ENCODE measurements around the gene G0S2.

Gene G0S2

GRCh38 chr1:209667103-209667502 lies 8.1 kb upstream of the G0S2 start:
- DNase-seq (ENCODE audit: insufficient read length) (no peak), FAIRE-seq (no peak)
- TF ChIP-seq TAF1 (IDR thresholded peaks at IDR 0.05; ENCODE audit: borderline replicate concordance, low read depth, low read length) = no peak
- no peak for TF ChIP-seq POLR2A (IDR thresholded peaks at IDR 0.05; ENCODE audit: low read depth, low read length)
- TF ChIP-seq POLR2AphosphoS5 (IDR thresholded peaks at IDR 0.05; ENCODE audit: low read depth, low read length) = no peak

GRCh38 chr1:209667708-209668107 lies 7.5 kb upstream of the G0S2 start:
- FAIRE-seq (no peak), DNase-seq (ENCODE audit: insufficient read length) (no peak)
- no peak for TF ChIP-seq POLR2AphosphoS5 (IDR thresholded peaks at IDR 0.05; ENCODE audit: low read depth, low read length)
- TF ChIP-seq TAF1 (IDR thresholded peaks at IDR 0.05; ENCODE audit: borderline replicate concordance, low read depth, low read length) = no peak
- no peak for TF ChIP-seq POLR2A (IDR thresholded peaks at IDR 0.05; ENCODE audit: low read depth, low read length)

GRCh38 chr1:209670441-209671082 lies 4.7 kb upstream of the G0S2 start:
- no peak for FAIRE-seq
- TF ChIP-seq POLR2AphosphoS5 (IDR thresholded peaks at IDR 0.05; ENCODE audit: low read depth, low read length) (no peak), POLR2A (IDR thresholded peaks at IDR 0.05; ENCODE audit: low read depth, low read length) (no peak), TAF1 (IDR thresholded peaks at IDR 0.05; ENCODE audit: borderline replicate concordance, low read depth, low read length) (no peak)
- DNase-seq (ENCODE audit: insufficient read length) = no peak

GRCh38 chr1:209672705-209673630 lies 2.2 kb upstream of the G0S2 start:
- DNase-seq (ENCODE audit: insufficient read length) = peak; percentile 38
- FAIRE-seq = peak; percentile 89
- TF ChIP-seq POLR2A (IDR thresholded peaks at IDR 0.05; ENCODE audit: low read depth, low read length) (no peak), POLR2AphosphoS5 (IDR thresholded peaks at IDR 0.05; ENCODE audit: low read depth, low read length) (no peak), TAF1 (IDR thresholded peaks at IDR 0.05; ENCODE audit: borderline replicate concordance, low read depth, low read length) (no peak)

- TF ChIP-seq TAF1 (IDR thresholded peaks at IDR 0.05; ENCODE audit: borderline replicate concordance, low read depth, low read length) = no peak
- no peak for TF ChIP-seq POLR2AphosphoS5 (IDR thresholded peaks at IDR 0.05; ENCODE audit: low read depth, low read length)
- TF ChIP-seq POLR2A (IDR thresholded peaks at IDR 0.05; ENCODE audit: low read depth, low read length) = no peak
- no peak for FAIRE-seq
- no peak for DNase-seq (ENCODE audit: insufficient read length)
Measured at GRCh38 chr1:209673631-209674417, 1.4 kb upstream of the G0S2 start.

- no peak for DNase-seq (ENCODE audit: insufficient read length)
- TF ChIP-seq POLR2AphosphoS5 (IDR thresholded peaks at IDR 0.05; ENCODE audit: low read depth, low read length) = no peak
- TF ChIP-seq POLR2A (IDR thresholded peaks at IDR 0.05; ENCODE audit: low read depth, low read length) = no peak
- no peak for TF ChIP-seq TAF1 (IDR thresholded peaks at IDR 0.05; ENCODE audit: borderline replicate concordance, low read depth, low read length)
- no peak for FAIRE-seq
Measured at GRCh38 chr1:209675565-209676154, 448 bp downstream of the G0S2 start.

GRCh38 chr1:209678981-209679539 lies 3.8 kb downstream of the G0S2 start:
- no peak for FAIRE-seq
- no peak for TF ChIP-seq POLR2AphosphoS5 (IDR thresholded peaks at IDR 0.05; ENCODE audit: low read depth, low read length)
- no peak for TF ChIP-seq POLR2A (IDR thresholded peaks at IDR 0.05; ENCODE audit: low read depth, low read length)
- no peak for TF ChIP-seq TAF1 (IDR thresholded peaks at IDR 0.05; ENCODE audit: borderline replicate concordance, low read depth, low read length)
- no peak for DNase-seq (ENCODE audit: insufficient read length)

GRCh38 chr1:209685821-209686220 lies 10.6 kb downstream of the G0S2 start:
- DNase-seq (ENCODE audit: insufficient read length) = no peak
- TF ChIP-seq TAF1 (IDR thresholded peaks at IDR 0.05; ENCODE audit: borderline replicate concordance, low read depth, low read length) = no peak
- no peak for TF ChIP-seq POLR2AphosphoS5 (IDR thresholded peaks at IDR 0.05; ENCODE audit: low read depth, low read length)
- no peak for TF ChIP-seq POLR2A (IDR thresholded peaks at IDR 0.05; ENCODE audit: low read depth, low read length)
- peak; percentile 79 for FAIRE-seq

GRCh38 chr1:209686322-209686721 lies 11.1 kb downstream of the G0S2 start:
- DNase-seq (ENCODE audit: insufficient read length) (no peak), FAIRE-seq (peak; percentile 30)
- TF ChIP-seq POLR2AphosphoS5 (IDR thresholded peaks at IDR 0.05; ENCODE audit: low read depth, low read length) (no peak), TAF1 (IDR thresholded peaks at IDR 0.05; ENCODE audit: borderline replicate concordance, low read depth, low read length) (no peak), POLR2A (IDR thresholded peaks at IDR 0.05; ENCODE audit: low read depth, low read length) (no peak)

GRCh38 chr1:209688746-209689234 lies 13.6 kb downstream of the G0S2 start:
- no peak for TF ChIP-seq POLR2AphosphoS5 (IDR thresholded peaks at IDR 0.05; ENCODE audit: low read depth, low read length)
- TF ChIP-seq POLR2A (IDR thresholded peaks at IDR 0.05; ENCODE audit: low read depth, low read length) = no peak
- no peak for TF ChIP-seq TAF1 (IDR thresholded peaks at IDR 0.05; ENCODE audit: borderline replicate concordance, low read depth, low read length)
- no peak for DNase-seq (ENCODE audit: insufficient read length)
- no peak for FAIRE-seq

Data from GM12892 (cell line).